Liver (tissue), 9 donors: Measurements from ENCODE around the gene RARRES2. TPM values are rescaled to one million over a fixed set of nuclear protein-coding genes. Genes with fewer than 3 reads are reported as not detected.

ENCODE experiments used
- DNase-seq: peaks from one replicate; pipeline ENCODE4 v3.0.0-alpha.2; 2017; ENCODE audit warnings: low spot score
- H3K27ac ChIP-seq, 2 donors: one replicate each; pipeline ENCODE4 v1.7.0; 2013; ENCODE audit warnings: inconsistent platforms in 2 of 2, low read length in 2 of 2, control low read depth in 1 of 2, low read depth in 1 of 2, mild to moderate bottlenecking in 1 of 2
- H3K27me3 ChIP-seq, 4 donors: one replicate each; pipeline versions ENCODE4 v1.6.1 to v1.7.0; 2013; ENCODE audit warnings: low read length in 3 of 4, inconsistent platforms in 1 of 4, mild to moderate bottlenecking in 1 of 4, moderate library complexity in 1 of 4; ENCODE audit not compliant: control insufficient read depth in 4 of 4, insufficient read depth in 4 of 4
- H3K36me3 ChIP-seq, 4 donors: one replicate each; pipeline versions ENCODE4 v1.6.1 to v1.7.0; 2013; ENCODE audit warnings: low read length in 3 of 4, mild to moderate bottlenecking in 3 of 4, low read depth in 1 of 4, moderate library complexity in 1 of 4; ENCODE audit not compliant: control insufficient read depth in 4 of 4, insufficient read depth in 3 of 4
- H3K4me1 ChIP-seq, 4 donors: one replicate each; pipeline versions ENCODE4 v1.6.1 to v1.7.0; 2013; ENCODE audit warnings: low read length in 3 of 4, mild to moderate bottlenecking in 3 of 4, moderate library complexity in 1 of 4; ENCODE audit not compliant: control insufficient read depth in 4 of 4, insufficient read depth in 4 of 4
- H3K4me3 ChIP-seq, 3 donors: one replicate each; pipeline versions ENCODE4 v1.6.1 to v1.7.0; 2013; ENCODE audit warnings: low read length in 3 of 3, control low read depth in 1 of 3, low read depth in 1 of 3, mild to moderate bottlenecking in 1 of 3
- H3K9ac ChIP-seq, 2 donors: one replicate each; pipeline ENCODE4 v1.7.0; 2013; ENCODE audit warnings: low read length in 2 of 2, mild to moderate bottlenecking in 2 of 2, moderate library complexity in 2 of 2, control low read depth in 1 of 2, low read depth in 1 of 2
- H3K9me3 ChIP-seq, 4 donors: one replicate each; pipeline versions ENCODE4 v1.6.1 to v1.7.0; 2013; ENCODE audit warnings: low read length in 3 of 4; ENCODE audit not compliant: control insufficient read depth in 4 of 4
- CTCF ChIP-seq: fragments of 150-350 bp; IDR thresholded peaks from 2 replicates; pipeline ENCODE4 v1.5.1; 2017; ENCODE audit warnings: improper control_type of control experiment, low read depth, low read length; ENCODE audit not compliant: missing input control
- EGR1 ChIP-seq, 2 donors: IDR thresholded peaks; 2 replicates each; pipeline ENCODE4 v1.6.1; 2016 to 2018; ENCODE audit warnings: antibody characterized with exemption in 2 of 2, low read depth in 2 of 2
- FOXA1 ChIP-seq: IDR thresholded peaks from 2 replicates; pipeline ENCODE4 v1.6.1; 2016; ENCODE audit warnings: antibody characterized with exemption
- FOXA2 ChIP-seq: IDR thresholded peaks from 2 replicates; pipeline ENCODE4 v1.6.1; 2016; ENCODE audit warnings: antibody characterized with exemption
- GABPA ChIP-seq, 2 donors: IDR thresholded peaks in 1 of 2; conservative IDR thresholded peaks in 1 of 2; 2 replicates each; pipeline ENCODE4 v1.6.1; 2016; ENCODE audit warnings: antibody characterized with exemption in 2 of 2, mild to moderate bottlenecking in 1 of 2, moderate library complexity in 1 of 2
- HNF4A ChIP-seq, 2 donors: conservative IDR thresholded peaks; 2 replicates each; pipeline ENCODE4 v1.6.1; 2016; ENCODE audit warnings: antibody characterized with exemption in 2 of 2, mild to moderate bottlenecking in 2 of 2
- HNF4G ChIP-seq: IDR thresholded peaks from 2 replicates; pipeline ENCODE4 v1.6.1; 2016; ENCODE audit warnings: antibody characterized with exemption
- JUND ChIP-seq, 2 donors: IDR thresholded peaks; 2 replicates each; pipeline ENCODE4 v1.6.1; 2016; ENCODE audit warnings: antibody characterized with exemption in 2 of 2
- MAX ChIP-seq: IDR thresholded peaks from 2 replicates; pipeline ENCODE4 v1.6.1; 2016; ENCODE audit warnings: antibody characterized with exemption
- NR2F2 ChIP-seq: IDR thresholded peaks from 2 replicates; pipeline ENCODE4 v1.6.1; 2016; ENCODE audit warnings: antibody characterized with exemption
- RAD21 ChIP-seq, 2 donors: IDR thresholded peaks; 2 replicates each; pipeline ENCODE4 v1.6.1; 2016; ENCODE audit warnings: antibody characterized with exemption in 2 of 2, mild to moderate bottlenecking in 2 of 2
- REST ChIP-seq: IDR thresholded peaks from 2 replicates; pipeline ENCODE4 v1.6.1; 2016; ENCODE audit warnings: antibody characterized with exemption, mild to moderate bottlenecking
- SP1 ChIP-seq: IDR thresholded peaks from 2 replicates; pipeline ENCODE4 v1.6.1; 2018; ENCODE audit warnings: antibody characterized with exemption, mild to moderate bottlenecking
- YY1 ChIP-seq: IDR thresholded peaks from 2 replicates; pipeline ENCODE4 v1.6.1; 2016; ENCODE audit warnings: antibody characterized with exemption, mild to moderate bottlenecking
- ZBTB33 ChIP-seq: IDR thresholded peaks from 2 replicates; pipeline ENCODE4 v1.6.1; 2016; ENCODE audit warnings: antibody characterized with exemption
- WGBS: extraction: QIAGEN DNeasy Blood & Tissue Kit; methylation state at CpG from one replicate; pipeline ENCODE4 v1.1.7; 2013; 5-methylcytosine and 5-hydroxymethylcytosine counted together
- polyA plus RNA-seq, 2 donors: library from polyadenylated mRNA; stranded (reverse) in 1 of 2; unstranded in 1 of 2; fragments of 200-250 nt in 1 of 2; fragments of >200 nt in 1 of 2; fragmentation: Nextera tagmentation in 1 of 2; extraction: Ambion mirVana in 1 of 2; gene quantifications; one replicate each; pipeline versions ENCODE4 v1.2.1 to v1.2.3, GENCODE V29; 2013 to 2015
- total RNA-seq, 2 donors: library from RNA; depleted of rRNA; stranded (reverse); fragments of >200 nt; gene quantifications; one replicate each; pipeline ENCODE4 v1.2.3, GENCODE V29; 2014
- donor health status: healthy.
- donor health status: healthy.
- donor health status: healthy.
- donor health status: healthy.
- donor health status: healthy.

RARRES2 gene
- total and polyA plus RNA-seq, 4 donors = 149 to 1,915 (median 842) TPM

- TF ChIP-seq EGR1 (IDR thresholded peaks at IDR 0.05; ENCODE audit: low read depth in 2 of 2) (no peak), SP1 (no peak), FOXA1 (no peak), HNF4G (no peak), CTCF (no peak), FOXA2 (no peak)
Measured at GRCh38 chr7:150351587-150352194, 10.3 kb upstream of the RARRES2 start (continued).

GRCh38 chr7:150346922-150347321 is 5.5 kb upstream of the RARRES2 start:
- Histone ChIP-seq H3K36me3 (peaks cover 0 to 2% (median 0%) of the 10 kb centered on the region in 4 donors), H3K4me1 (peaks cover 4 to 20% (median 20%) of the 10 kb centered on the region in 4 donors), H3K27ac (no peak overlapping the region), H3K27me3 (no peaks in the 10 kb centered on the region), H3K4me3 (no peak overlapping the region), H3K9ac (no peak overlapping the region), H3K9me3 (no peaks in the 10 kb centered on the region)
- DNase-seq = no peak
- 93% methylated on average over 5 of the region's 5 CpGs for WGBS
- TF ChIP-seq JUND (IDR thresholded peaks at IDR 0.05) (no peak), FOXA2 (no peak), SP1 (no peak), NR2F2 (no peak), HNF4G (no peak), GABPA (IDR thresholded peaks at IDR 0.05 in 1 of 2, conservative IDR thresholded peaks at IDR 0.05 in 1 of 2) (no peak), RAD21 (IDR thresholded peaks at IDR 0.05) (no peak), HNF4A (conservative IDR thresholded peaks at IDR 0.05) (no peak), EGR1 (IDR thresholded peaks at IDR 0.05; ENCODE audit: low read depth in 2 of 2) (no peak)

- H3K36me3 ChIP-seq = peaks cover 0 to 2% (median 0%) of the 10 kb centered on the region in 4 donors
- H3K27me3 ChIP-seq = no peaks in the 10 kb centered on the region
- no peak overlapping the region for H3K27ac ChIP-seq
- TF ChIP-seq EGR1 (IDR thresholded peaks at IDR 0.05; ENCODE audit: low read depth in 2 of 2) (no peak), GABPA (IDR thresholded peaks at IDR 0.05 in 1 of 2, conservative IDR thresholded peaks at IDR 0.05 in 1 of 2) (no peak), ZBTB33 (no peak), RAD21 (IDR thresholded peaks at IDR 0.05) (no peak), MAX (no peak), FOXA2 (no peak), REST (no peak), YY1 (no peak), HNF4A (conservative IDR thresholded peaks at IDR 0.05) (no peak), NR2F2 (no peak)
- WGBS = 97% methylated on average over 1 of the region's 1 CpG
- H3K4me3 ChIP-seq = no peak overlapping the region
- no peak for DNase-seq
- H3K9ac ChIP-seq = no peak overlapping the region
- H3K9me3 ChIP-seq = no peaks in the 10 kb centered on the region
- peaks cover 4 to 26% (median 23%) of the 10 kb centered on the region in 4 donors for H3K4me1 ChIP-seq
Measured at GRCh38 chr7:150345012-150345411, 3.6 kb upstream of the RARRES2 start.
